Epithelial cell of esophagus (primary cell): ENCODE data around the gene FLAD1.

ENCODE experiments used
- DNase-seq: peaks from one replicate; pipeline ENCODE4 v3.0.0; 2010; ENCODE audit warnings: low read depth
- H3K4me3 ChIP-seq: 2 replicates; pipeline ENCODE4 v1.5.1; 2011; ENCODE audit warnings: mild to moderate bottlenecking, low read length, control low read depth
- TF ChIP-seq, protein P1 (sequence below): IDR thresholded peaks from 2 replicates; pipeline ENCODE4 v1.5.1; 2011; ENCODE audit warnings: low read depth, mild to moderate bottlenecking, low read length, control low read depth, inconsistent platforms; ENCODE audit not compliant: insufficient read depth; ENCODE audit errors: missing control alignments

FLAD1 gene

DNA sequence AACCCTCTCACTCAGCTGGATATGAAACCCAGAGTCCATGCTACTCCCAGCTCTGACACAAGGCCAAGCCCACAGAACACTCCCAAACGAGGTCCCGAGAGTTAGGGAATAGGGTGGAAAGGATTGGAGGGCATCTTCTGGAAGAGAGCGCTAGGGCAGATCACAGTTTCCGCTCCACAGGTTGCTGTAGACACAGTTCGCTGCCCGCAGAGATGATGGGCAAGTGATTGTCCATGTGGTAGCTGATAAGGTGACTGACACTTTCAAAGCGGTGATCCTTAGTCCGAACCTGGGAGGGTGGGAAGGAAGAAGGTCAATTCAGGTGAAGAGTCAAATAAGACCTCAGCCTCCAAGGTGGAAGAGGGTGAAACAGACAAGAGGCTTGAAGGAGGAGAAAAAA, 19.5 kb upstream of the FLAD1 start:
- H3K4me3 ChIP-seq, result no peak overlapping the region
- no peak for DNase-seq
- TF ChIP-seq, protein P1, sequence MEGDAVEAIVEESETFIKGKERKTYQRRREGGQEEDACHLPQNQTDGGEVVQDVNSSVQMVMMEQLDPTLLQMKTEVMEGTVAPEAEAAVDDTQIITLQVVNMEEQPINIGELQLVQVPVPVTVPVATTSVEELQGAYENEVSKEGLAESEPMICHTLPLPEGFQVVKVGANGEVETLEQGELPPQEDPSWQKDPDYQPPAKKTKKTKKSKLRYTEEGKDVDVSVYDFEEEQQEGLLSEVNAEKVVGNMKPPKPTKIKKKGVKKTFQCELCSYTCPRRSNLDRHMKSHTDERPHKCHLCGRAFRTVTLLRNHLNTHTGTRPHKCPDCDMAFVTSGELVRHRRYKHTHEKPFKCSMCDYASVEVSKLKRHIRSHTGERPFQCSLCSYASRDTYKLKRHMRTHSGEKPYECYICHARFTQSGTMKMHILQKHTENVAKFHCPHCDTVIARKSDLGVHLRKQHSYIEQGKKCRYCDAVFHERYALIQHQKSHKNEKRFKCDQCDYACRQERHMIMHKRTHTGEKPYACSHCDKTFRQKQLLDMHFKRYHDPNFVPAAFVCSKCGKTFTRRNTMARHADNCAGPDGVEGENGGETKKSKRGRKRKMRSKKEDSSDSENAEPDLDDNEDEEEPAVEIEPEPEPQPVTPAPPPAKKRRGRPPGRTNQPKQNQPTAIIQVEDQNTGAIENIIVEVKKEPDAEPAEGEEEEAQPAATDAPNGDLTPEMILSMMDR, result no peak

DNA sequence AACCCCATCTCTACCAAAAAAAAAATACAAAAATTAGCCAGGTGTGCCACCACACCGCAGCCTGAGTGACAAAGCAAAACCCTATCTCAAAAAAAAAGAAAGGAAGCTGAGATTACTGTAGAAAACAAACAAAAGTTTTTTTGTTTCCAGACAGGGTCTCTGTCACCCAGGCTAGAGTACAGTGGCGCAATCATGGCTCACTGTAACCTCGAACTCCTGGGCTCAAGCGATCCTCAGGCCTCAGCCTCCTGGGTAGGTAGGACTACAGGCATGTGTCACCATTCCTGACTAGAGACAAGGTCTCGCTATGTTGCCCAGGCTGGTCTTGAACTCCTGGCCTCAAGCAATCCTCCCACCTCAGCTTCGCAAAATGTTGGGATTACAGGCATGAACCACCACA, 18.8 kb upstream of the FLAD1 start:
- no peak for DNase-seq
- H3K4me3 ChIP-seq, result no peak overlapping the region
- TF ChIP-seq, protein P1, result no peak

GRCh38 chr1:154966111-154966510, 17.0 kb upstream of the FLAD1 start:
- TF ChIP-seq, protein P1, result no peak
- no peak for DNase-seq
- H3K4me3 ChIP-seq, result no peak overlapping the region

DNA sequence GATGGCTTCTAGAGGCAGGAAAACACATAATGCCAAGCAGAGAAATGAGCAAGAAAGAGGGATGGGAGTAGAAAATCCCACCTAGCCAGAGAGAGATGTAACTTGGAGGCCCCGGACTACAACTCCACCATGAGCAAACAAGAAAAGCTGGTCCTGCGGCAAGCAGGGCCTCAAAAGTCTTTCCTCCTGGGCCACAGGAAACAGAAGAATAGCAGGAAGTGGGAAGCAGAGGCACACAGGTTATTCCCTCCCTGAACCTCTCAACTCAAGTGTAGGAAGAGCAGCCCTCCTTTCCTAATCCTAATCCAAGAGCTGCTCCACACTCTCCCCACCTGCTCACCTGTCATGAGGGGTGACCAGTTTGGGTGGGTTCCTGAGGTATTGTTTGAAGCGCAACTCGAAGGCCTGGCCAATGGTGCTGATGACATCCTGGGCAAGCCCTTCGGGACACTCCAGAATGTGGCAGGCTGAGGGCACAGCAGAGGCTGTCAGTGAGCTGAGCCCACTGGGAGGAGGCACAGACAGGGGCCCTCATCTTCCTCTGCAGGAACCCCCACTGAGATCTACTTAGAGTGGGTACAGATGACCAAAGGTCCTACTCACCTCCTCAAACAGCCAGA, 15.7 kb upstream of the FLAD1 start:
- DNase-seq, result no peak

GRCh38 chr1:154968731-154969130, 14.4 kb upstream of the FLAD1 start:
- TF ChIP-seq, protein P1, result no peak
- no peak for DNase-seq
- peak overlapping the region; percentile 96 for H3K4me3 ChIP-seq

More for the DNA sequence above, 15.7 kb upstream of the FLAD1 start:
- H3K4me3 ChIP-seq, result peak overlapping the region; percentile 96
- TF ChIP-seq, protein P1, result no peak

- TF ChIP-seq, protein P1, result no peak
- H3K4me3 ChIP-seq, result peak overlapping the region; percentile 96
These were observed 13.9 kb upstream of the FLAD1 start for GRCh38 chr1:154969246-154969645.

DNA sequence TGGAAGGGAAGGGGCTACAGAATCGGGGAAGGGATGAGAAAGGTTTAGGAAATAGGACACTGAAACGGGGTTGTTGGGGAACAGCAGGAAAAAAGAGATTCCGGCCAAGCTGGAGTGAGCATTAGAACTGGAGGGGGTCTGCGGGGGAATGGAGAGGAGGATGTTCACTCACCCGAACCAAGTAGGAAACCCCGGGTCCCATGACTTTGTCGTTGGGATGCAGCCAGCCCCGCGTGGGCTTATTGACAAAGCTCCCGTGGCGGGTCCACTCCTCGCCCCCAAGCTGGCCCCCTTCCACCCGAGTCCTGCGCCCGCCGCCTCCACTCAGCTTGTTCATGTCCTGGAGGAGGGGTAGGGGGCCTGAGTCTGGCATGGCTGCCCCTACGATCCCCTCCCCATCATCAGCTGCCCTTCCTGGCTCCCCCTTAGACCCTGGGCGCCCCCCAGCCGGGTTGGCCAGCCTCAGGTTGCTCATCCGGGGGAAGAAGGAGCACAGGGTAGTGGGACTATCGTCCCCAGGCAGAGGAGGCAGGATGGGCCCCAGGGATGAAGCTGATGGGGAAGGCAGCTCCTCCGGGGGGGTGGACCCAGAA, 13.2 kb upstream of the FLAD1 start:
- H3K4me3 ChIP-seq, result peak overlapping the region; percentile 96

More at GRCh38 chr1:154969246-154969645, 13.9 kb upstream of the FLAD1 start:
- no peak for DNase-seq

More for the DNA sequence above, 13.2 kb upstream of the FLAD1 start:
- no peak for DNase-seq
- TF ChIP-seq, protein P1, result no peak
